Measurements from ENCODE around the gene CPB1.

- TF ChIP-seq SIN3A (IDR thresholded peaks at IDR 0.05; ENCODE audit: borderline replicate concordance, insufficient read depth, low read length) (no peak), POLR2AphosphoS5 (IDR thresholded peaks at IDR 0.05; ENCODE audit: low read depth, low read length) (no peak)
Observed at GRCh38 chr3:148883163-148883562, 55.6 kb downstream of the CPB1 start.

Data from PFSK-1 (cell line).